Fibroblast of mammary gland (primary cell): ENCODE data around the gene TRMT10B.
A peak's percentile ranks its signal among the peaks of the same experiment; 100 is the strongest.
"Not testable (repeated sequence)": the region's sequence is repeated elsewhere in the genome, so short reads cannot be mapped to it uniquely, and the experiment has no call there.

ENCODE experiments used
- DNase-seq: peaks from one replicate; pipeline ENCODE4 v3.0.0-alpha.2; 2010; ENCODE audit warnings: low read depth
- H3K4me3 ChIP-seq: 2 replicates; pipeline ENCODE4 v1.5.1; 2011; ENCODE audit warnings: low read depth, mild to moderate bottlenecking, low read length, moderate library complexity; ENCODE audit not compliant: control insufficient read depth
- TF ChIP-seq, protein P1 (sequence below): conservative IDR thresholded peaks from 2 replicates; pipeline ENCODE4 v1.5.1; 2011; ENCODE audit warnings: low read depth, low read length, inconsistent platforms; ENCODE audit not compliant: control insufficient read depth, insufficient read depth

Gene TRMT10B

DNA sequence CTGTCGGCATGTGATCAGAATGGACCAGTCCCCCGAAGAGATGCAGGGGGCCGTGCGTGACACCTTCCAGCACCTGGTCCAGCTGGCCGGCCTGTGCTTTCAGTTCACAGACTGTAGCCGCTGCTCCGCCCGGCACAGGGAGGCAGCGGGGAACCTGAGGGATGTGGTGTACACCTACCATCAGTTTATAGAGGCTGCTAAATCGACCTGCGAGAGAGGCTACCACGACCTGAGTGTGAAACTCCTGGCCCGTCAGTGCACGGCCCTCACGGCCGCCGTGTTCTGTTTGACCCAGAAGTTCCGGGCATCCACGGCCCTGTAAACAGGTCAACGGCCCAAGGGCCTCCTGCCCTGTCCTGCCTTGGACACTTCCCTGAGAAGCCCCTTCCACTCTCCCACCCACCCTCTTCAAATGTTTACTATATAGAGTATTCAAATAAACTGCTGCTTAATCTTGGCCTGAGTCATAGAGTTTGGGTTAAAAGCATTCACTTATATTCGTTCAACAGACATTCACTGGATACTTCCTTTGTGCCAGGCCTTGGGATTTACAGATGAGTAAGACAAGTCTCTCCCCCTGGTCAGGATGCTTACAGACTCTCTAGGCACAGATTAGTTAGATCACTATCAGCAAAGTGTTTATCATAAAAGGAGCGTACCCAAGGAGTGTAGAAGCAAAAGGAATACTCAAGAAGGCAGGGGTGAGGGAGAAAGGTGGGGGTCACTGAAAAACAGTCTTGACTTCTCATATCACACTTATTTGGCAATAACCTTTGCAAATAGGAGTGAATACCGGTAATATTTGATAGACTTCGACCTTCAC, 6.9 kb upstream of the TRMT10B start:
- DNase-seq = peak; percentile 9
- TF ChIP-seq, protein P1, sequence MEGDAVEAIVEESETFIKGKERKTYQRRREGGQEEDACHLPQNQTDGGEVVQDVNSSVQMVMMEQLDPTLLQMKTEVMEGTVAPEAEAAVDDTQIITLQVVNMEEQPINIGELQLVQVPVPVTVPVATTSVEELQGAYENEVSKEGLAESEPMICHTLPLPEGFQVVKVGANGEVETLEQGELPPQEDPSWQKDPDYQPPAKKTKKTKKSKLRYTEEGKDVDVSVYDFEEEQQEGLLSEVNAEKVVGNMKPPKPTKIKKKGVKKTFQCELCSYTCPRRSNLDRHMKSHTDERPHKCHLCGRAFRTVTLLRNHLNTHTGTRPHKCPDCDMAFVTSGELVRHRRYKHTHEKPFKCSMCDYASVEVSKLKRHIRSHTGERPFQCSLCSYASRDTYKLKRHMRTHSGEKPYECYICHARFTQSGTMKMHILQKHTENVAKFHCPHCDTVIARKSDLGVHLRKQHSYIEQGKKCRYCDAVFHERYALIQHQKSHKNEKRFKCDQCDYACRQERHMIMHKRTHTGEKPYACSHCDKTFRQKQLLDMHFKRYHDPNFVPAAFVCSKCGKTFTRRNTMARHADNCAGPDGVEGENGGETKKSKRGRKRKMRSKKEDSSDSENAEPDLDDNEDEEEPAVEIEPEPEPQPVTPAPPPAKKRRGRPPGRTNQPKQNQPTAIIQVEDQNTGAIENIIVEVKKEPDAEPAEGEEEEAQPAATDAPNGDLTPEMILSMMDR = no peak
- no peak overlapping the region for H3K4me3 ChIP-seq

DNA sequence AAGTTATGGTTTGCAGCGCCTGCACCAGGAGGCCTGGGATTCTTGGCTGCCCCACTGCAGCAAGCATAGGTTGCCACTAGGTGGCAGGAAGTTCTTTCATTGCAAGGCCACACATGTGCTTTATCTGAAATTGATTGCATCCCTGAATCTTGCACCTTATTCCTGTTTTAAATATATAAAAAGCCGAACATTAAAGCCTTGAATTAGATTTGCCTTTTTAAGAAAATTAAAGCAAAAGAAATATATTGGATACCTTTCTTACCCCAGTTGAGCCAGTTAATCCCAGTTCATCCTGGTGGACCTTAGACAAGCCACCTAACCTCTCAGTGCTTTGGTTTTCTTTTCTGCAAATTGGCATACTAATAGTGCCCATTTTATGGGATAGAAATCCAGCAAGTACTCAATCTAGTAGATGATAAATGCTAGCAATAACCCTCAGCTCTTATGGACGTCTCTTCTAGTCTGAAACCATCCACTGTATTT, 6.3 kb upstream of the TRMT10B start:
- DNase-seq = peak; percentile 72
- no peak overlapping the region for H3K4me3 ChIP-seq
- TF ChIP-seq, protein P1 = peak; percentile 97

DNA sequence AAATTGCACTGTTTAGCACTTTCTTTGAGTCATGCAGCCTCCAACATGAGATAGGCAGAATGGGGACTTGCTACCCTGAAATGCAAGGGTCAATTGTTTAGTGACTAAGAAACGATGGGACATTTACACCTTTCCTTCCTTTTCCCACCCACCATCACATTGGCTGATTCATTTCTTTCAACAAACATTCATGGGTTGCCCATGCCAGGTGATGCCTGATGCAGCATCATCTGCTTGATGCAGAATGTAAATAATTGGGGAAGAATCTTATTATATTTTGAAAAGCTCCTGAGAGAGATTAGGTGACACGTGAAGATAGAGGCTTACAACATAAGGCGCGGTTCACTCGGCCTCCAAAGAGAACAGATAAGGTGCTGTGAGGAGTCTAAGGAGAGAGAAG, 4.5 kb upstream of the TRMT10B start:
- TF ChIP-seq, protein P1 = no peak
- no peak for DNase-seq
- no peak overlapping the region for H3K4me3 ChIP-seq

DNA sequence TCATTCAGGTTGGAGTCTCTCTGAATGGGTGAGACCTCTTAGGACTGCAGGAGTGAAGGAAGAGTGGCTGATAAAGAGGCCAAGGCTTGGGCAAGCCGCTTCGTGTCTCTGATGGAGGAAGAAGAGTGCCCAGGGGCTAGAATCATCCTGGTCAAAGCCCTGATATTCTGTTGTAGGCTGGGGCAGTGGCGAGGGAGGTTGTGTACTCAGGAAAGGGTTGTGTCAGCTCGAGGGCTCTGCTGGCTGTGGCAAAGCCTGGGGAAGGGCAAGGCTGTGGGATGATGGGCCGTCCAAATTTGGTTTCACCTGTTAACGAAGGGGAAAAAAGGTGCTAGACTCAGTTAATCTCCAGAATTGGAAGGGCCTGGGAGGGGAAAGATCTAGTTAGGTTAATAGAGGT, 2.4 kb upstream of the TRMT10B start:
- TF ChIP-seq, protein P1 = no peak
- H3K4me3 ChIP-seq = no peak overlapping the region
- no peak for DNase-seq

DNA sequence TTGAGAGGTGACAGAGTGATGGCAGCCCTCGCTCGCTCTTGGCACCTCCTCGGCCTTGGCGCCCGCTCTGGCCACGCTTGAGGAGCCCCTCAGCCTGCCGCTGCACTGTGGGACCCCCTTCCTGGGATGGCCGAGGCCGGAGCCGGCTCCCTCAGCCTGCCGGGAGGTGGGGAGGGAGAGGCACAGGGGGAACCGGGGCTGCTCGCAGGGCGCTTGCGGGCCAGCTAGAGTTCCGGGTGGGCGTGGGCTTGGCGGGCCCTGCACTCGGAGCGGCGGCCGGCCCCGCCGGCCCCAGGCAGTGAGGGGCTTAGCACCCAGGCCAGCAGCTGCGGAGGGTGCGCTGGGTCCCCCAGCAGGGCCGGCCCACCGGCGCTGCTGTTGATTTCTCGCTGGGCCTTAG, 1.9 kb upstream of the TRMT10B start:
- DNase-seq, H3K4me3 ChIP-seq: not testable (repeated sequence)

DNA sequence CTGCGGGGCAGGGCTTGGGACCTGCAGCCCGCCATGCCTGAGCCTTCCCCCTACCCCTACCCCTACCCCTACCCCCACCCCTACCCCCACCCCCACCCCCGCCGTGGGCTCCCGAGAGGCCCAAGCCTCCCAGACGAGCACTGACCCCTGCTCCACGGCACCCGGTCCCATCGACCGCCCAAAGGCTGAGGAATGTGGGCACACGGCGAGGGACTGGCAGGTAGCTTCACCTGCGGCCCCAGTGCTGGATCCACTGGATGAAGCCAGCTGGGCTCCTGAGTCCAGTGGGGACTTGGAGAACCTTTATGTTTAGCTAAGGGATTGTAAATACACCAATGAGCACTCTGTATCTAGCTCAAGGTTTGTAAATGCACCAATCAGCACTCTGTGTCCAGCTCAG, 1.5 kb upstream of the TRMT10B start:
- H3K4me3 ChIP-seq, DNase-seq: not testable (repeated sequence)

DNA sequence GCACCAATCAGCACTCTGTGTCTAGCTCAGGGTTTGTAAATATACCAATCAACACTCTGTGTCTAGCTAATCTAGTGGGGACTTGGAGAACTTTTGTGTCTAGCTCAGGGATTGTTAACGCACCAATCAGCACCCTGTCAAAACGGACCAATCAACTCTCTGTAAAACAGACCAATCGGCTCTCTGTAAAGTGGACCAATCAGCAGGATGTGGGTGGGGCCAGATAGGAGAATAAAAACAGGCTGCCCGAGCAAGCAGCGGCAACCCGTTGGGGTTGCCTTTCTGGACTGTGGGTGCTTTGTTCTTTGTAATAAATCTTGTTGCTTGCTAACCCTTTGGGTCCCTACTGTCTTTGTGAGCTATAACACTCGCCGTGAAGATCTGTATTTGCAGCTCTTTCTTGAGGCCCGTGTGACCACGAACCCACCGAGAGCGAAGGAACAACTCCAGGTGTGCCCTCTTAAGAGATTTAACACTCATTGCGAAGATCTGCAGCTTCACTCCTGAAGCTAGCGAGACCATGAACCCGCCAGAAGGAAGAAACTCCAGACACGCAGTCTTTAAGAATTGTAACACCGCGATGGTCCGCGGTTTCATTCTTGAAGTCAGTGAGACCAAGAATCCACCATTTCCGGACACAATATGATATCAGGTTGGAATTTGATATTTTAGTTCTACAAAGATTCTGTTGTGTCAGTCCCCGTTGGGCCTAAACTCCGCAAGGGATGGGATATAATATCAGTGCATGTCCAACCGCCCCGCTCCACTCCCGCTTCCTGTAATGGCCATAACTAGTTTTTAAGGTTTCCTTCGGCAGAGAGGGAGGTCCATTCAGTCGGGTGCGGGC, 740 bp upstream of the TRMT10B start:
- peak overlapping the region; percentile 92 for H3K4me3 ChIP-seq
- TF ChIP-seq, protein P1 = no peak
- DNase-seq = no peak

DNA sequence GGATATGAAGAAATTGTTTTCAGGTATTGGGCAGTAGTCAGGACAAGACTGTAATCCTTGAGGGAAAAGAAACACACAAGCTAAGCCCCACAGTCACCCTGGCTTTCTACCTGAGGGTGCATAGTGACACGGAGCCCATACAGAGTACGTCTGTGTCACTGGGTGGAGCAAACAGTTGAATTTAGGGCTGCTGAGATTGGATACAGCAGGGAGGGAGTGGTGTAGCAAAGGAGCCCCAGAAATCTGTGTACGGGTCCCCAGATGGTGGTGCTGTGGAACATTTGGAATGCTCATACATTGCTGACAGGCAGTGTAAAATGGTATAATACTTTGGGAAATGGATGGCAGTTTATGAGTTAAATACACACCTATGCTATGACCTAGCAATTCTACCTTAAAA, 5.1 kb downstream of the TRMT10B start:
- DNase-seq = no peak
- TF ChIP-seq, protein P1 = no peak
- no peak overlapping the region for H3K4me3 ChIP-seq
